ENCODE results near the gene CHRND.

DNA sequence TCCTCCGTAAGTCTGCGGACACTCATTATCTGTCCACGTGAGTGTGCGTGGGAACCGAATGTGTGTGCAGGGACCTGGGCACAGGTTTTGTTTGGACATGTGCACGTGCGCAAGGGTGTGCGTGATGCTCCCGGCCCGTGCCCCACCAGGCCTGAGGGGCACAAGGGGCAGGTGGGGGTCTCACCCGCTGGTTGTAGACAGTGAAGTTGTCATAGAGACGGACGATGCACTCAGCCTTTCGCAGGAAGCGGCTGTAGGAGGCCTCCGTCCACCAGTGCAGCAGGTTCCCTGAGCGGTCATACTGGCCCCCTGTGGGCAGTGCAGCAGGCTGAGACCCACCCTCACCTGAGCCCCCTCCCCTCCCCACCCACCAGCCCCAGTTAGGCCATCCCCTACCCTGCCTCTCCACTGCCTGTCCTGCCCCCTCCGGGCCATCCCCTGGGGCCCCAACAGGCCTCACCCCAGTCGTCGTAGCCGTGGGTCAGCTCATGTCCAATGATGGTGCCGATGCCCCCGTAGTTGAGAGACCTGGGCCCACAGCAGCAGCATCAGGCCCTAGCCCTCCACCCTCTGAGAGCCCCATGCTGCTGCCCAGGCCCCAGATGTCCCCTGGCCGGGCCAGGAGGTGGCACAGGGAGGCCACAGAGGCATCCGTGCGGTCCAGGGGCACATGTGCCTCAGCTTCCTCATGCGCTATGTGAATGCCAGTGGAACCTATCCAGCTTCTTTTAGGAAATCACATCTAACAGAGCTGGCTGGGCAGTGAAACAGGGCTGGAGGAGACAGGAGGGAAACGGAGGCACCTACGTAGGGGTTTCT, 44.4 kb upstream of the CHRND start:
- TF ChIP-seq, protein P1, sequence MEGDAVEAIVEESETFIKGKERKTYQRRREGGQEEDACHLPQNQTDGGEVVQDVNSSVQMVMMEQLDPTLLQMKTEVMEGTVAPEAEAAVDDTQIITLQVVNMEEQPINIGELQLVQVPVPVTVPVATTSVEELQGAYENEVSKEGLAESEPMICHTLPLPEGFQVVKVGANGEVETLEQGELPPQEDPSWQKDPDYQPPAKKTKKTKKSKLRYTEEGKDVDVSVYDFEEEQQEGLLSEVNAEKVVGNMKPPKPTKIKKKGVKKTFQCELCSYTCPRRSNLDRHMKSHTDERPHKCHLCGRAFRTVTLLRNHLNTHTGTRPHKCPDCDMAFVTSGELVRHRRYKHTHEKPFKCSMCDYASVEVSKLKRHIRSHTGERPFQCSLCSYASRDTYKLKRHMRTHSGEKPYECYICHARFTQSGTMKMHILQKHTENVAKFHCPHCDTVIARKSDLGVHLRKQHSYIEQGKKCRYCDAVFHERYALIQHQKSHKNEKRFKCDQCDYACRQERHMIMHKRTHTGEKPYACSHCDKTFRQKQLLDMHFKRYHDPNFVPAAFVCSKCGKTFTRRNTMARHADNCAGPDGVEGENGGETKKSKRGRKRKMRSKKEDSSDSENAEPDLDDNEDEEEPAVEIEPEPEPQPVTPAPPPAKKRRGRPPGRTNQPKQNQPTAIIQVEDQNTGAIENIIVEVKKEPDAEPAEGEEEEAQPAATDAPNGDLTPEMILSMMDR (conservative IDR thresholded peaks at IDR 0.05; ENCODE audit: low read depth in 2 of 2) = no peak
- no peak for TF ChIP-seq POLR2AphosphoS5 (IDR thresholded peaks at IDR 0.05; ENCODE audit: low read depth)
- TF ChIP-seq ZNF114 (CRISPR knock-in tag; IDR thresholded peaks at IDR 0.05) = no peak
- TF ChIP-seq, protein P2, sequence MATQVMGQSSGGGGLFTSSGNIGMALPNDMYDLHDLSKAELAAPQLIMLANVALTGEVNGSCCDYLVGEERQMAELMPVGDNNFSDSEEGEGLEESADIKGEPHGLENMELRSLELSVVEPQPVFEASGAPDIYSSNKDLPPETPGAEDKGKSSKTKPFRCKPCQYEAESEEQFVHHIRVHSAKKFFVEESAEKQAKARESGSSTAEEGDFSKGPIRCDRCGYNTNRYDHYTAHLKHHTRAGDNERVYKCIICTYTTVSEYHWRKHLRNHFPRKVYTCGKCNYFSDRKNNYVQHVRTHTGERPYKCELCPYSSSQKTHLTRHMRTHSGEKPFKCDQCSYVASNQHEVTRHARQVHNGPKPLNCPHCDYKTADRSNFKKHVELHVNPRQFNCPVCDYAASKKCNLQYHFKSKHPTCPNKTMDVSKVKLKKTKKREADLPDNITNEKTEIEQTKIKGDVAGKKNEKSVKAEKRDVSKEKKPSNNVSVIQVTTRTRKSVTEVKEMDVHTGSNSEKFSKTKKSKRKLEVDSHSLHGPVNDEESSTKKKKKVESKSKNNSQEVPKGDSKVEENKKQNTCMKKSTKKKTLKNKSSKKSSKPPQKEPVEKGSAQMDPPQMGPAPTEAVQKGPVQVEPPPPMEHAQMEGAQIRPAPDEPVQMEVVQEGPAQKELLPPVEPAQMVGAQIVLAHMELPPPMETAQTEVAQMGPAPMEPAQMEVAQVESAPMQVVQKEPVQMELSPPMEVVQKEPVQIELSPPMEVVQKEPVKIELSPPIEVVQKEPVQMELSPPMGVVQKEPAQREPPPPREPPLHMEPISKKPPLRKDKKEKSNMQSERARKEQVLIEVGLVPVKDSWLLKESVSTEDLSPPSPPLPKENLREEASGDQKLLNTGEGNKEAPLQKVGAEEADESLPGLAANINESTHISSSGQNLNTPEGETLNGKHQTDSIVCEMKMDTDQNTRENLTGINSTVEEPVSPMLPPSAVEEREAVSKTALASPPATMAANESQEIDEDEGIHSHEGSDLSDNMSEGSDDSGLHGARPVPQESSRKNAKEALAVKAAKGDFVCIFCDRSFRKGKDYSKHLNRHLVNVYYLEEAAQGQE (IDR thresholded peaks at IDR 0.05; ENCODE audit: unreplicated experiment) = no peak
- TF ChIP-seq EZH2 (IDR thresholded peaks at IDR 0.05; ENCODE audit: low read depth, unreplicated experiment) = no peak
- no peak for TF ChIP-seq EZH2phosphoT487 (IDR thresholded peaks at IDR 0.05; ENCODE audit: unreplicated experiment)

Data from GM23338 (cell line).